HG03066 (cell line): ENCODE results near the gene CRYBA2.

Experiments used
- ATAC-seq: cut with Tn5 transposase; IDR thresholded peaks from one replicate; pipeline ENCODE4 v1.9.1; 2021; ENCODE audit warnings: low read depth; ENCODE audit not compliant: unreplicated experiment

Gene CRYBA2

GRCh38 chr2:218999881-219000568 lies 6.8 kb upstream of the CRYBA2 start:
- no peak for ATAC-seq

GRCh38 chr2:218999021-218999880 lies 6.0 kb upstream of the CRYBA2 start:
- ATAC-seq: no peak

DNA sequence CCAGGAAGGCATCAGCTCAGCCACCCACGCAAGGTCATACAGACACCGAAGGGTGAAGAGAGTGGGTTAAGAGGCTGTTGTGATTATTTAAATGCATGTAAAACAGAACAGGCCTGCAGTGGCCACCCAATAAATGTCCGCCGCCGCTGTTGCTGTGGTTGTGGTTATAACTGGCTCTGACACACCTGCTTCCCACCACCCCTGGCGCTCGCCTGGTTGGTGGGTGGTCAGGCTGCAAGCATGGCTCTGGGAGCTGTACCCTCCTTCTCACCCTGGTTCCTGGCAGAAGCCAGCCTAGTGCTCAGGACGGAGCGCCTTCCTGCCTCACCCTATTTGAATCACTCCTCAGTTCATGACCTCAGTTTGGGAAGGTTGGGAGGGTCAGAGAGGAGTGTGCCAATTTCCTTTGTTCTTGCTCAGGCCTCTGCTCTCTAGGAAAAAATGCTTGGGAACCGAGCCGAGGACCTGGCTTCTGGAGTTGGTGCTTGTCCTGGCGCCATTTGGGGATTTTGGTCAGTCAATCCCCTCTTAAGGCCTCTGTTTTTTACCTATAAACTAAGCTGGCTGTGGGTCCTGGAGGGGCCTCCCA lies 5.3 kb upstream of the CRYBA2 start:
- ATAC-seq: no peak

DNA sequence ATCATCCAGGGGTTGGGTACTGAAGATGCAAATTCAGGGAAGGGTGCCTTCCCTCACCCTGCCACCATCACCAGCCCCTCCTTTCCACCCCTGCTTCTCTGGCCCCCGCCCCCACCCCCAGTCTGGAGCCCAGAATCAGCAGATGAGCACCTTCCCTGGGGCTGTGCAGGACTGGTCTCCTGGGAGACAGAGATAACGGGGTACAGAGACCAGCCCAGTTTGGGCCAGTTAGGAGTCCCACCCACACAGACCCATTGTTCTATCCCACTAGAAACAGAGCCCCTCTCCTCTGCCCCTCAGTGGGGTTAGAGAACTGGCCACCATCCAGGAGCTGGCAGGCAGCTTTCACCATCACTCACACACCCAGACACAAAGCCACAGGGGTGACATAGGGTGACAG lies 4.5 kb upstream of the CRYBA2 start:
- no peak for ATAC-seq

DNA sequence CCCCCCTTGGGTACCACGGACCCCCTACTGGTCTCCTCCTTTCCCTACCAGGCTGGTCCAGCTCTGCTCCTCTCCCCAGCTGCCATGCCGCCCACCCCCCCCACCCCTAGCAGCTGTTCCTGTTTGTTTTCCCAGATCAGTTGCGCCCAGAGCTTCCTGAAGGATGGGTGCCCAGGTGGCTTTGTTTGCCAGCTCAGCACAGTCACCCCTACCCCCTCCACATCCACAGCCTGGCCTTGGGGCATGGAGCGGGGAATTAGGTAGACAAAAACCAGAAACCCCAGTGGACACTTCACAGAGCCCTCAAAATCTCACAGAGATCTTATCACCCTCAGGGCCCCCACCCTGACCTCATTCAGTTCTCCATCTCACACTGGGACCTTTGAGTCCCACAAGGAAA lies 3.7 kb upstream of the CRYBA2 start:
- ATAC-seq: no peak

- ATAC-seq: no peak
Measured at GRCh38 chr2:218995972-218996711, 2.9 kb upstream of the CRYBA2 start.

DNA sequence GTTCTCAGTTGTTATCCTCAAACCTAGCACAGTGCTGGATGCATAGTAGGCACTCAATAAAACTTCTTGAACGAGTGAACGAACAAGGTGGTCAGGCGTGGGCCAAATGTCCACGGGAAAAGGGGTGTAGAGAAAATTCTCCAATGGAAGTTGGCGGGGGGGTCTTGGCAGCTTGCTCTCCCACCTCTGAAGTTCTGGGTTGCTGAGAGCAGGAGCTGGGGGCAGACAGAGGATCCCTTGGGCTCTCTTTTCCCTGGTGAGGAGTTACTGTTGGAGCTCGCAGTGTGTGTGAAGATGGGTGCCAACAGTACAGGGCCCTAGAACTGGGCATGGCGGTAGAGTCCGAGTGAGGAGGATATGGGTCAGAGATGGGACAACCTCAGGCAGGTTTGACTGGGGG lies 2.3 kb upstream of the CRYBA2 start:
- ATAC-seq: no peak

GRCh38 chr2:218992703-218993344 lies 398 bp downstream of the CRYBA2 start:
- no peak for ATAC-seq

DNA sequence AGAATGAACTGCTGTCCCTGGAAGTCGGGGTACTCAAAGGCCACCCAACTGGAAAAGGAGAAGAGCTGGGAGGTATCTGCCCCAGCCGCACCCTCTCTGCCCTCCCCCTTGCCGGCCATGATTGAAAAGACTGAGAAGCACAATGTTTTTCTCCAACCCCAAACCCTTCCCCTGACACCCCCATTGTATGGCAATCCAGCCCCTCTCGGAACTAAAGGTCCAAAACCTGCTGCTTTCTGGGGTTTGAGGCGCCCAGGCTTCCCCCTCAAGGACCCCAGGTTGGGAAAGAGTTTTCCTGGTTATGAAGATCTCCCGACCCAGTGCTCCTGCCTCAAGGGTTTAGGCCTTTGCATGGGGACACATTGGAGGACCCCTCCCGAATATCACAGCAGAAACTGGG lies 1.0 kb downstream of the CRYBA2 start:
- ATAC-seq: no peak

- no peak for ATAC-seq
Measured at GRCh38 chr2:218991674-218992168, 1.5 kb downstream of the CRYBA2 start.

GRCh38 chr2:218990612-218991011 lies 2.6 kb downstream of the CRYBA2 start:
- no peak for ATAC-seq

GRCh38 chr2:218990052-218990451 lies 3.2 kb downstream of the CRYBA2 start:
- no peak for ATAC-seq

GRCh38 chr2:218988650-218989049 lies 4.6 kb downstream of the CRYBA2 start:
- no peak for ATAC-seq

DNA sequence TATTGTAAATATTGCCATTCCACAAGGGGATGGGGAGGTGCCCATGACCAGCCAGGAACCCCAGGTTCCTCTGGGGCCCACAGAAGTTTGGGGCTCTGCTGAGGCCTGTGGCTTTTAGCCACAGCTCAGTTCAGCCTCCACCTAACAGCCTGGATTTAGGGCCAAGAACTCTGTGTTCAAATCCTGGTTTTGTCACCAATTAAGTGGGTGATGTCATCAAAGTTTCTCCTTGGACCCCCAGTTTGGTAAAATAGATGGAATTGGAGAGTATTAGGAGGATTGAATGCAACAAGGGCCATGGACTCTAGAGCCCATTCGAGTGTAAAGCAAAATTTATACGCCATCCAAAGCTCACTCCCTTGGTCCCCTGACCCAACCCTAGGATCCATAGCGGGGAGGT lies 5.1 kb downstream of the CRYBA2 start:
- ATAC-seq: no peak

DNA sequence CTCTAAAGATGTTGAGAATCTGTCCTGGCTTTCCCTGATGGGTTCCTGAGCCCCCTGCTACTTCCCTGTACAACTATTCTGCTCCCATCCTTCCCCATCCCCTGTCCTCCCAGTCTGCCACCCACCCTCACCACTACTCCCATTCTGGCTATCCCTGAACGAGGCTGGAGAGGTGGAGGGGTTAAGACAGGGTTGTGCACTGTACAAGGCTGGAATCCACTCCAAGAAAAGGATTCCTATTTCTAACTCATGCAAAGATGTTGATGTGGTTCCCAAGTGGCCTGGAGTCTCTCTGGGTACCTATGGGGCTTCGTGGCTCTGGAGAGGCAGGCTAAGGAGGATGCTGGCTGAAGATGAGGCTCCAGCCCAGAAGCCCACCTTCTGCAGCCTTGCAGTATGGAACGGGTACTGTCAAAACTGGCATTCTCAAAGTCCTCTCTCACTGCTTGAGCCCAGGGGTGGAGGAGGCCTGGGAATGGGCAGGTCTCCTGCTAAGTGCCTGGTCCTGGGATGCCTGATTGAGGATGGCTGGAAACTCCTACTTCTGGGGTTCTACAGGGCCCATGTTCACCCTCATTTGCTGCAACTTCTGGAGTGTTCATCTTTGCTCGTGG lies 7.0 kb downstream of the CRYBA2 start:
- ATAC-seq: no peak

DNA sequence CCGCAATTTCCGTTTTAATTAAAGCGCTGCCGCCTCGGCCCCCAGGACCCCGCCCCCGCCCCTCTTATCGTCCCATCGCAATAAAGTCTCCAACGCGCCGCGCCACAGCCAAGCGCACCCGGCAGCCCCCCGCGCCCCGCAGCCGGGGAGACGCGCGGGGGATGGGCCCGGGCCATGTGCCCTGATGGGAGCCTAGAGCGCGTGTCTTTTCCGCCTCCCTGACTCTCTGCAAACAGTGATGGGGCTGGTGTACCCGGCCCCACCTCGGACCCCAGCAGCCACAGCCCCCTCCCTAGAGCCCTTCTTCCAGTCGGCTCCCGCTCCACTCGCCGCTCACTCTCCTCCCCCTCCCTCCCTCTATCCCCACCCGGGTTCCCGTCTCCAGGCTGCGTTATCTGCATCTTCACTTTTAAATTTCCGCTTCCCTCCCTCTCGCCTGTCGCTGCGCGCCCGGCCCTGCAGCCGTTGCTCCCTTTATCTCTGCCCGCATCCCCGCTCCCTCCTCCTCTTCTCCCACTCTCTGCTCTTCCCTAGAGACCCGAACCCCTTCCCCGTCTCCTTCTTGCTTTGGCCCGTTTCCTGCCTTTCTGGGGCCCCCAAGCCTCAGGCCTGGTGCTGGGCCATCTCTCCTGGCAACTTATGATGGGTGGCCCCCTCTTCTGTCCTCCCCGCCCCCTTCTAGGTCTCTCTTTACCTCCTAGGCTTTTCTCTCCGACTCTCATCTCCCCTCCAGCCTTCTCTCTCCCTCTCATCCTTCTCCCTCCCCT lies 7.7 kb downstream of the CRYBA2 start:
- no peak for ATAC-seq

- no peak for ATAC-seq
Measured at GRCh38 chr2:218985021-218985324, 8.2 kb downstream of the CRYBA2 start, which contains the start of gene FEV. TSS of gene FEV (minus strand) at chr2:218985184. CDS start at chr2:218985075, 109 bp downstream.

DNA sequence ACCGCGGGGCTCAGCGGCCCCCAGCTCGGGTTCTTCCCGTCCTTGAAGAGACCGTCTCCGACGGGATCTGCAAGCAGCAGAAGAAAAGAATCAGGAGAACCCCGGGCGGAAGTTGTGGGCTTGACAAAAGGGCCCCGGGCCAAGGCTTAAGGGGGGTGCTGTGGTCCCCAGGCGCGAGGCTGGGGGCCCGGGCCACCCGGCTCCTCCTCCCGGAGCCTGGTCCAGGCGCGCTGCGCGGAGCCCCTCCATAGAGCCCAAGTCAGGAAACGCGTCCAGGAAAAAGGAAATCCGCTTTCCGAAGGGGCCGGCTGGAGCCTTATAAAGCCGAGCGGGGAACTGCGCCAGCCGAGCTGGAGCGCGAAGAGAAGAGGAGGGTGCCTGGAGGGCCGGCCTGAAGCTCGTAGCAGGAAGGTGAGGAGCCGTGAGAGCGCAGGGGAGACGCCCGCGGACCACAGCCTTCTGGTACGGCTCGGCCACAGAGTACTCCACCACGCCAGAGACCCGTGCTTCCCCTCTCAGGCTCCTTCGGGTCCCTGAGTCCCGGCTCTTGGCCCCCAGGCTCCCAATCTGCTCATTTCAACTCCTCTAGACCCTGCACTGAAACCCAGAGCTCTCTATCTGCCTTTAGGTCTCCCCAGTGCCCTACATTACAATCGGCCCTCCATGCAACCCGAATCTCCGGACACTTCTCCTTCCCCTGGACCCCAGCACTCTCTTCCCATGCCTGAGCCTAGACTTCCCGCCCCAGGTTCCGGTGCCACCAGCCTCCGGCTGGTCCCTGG lies 8.8 kb downstream of the CRYBA2 start:
- ATAC-seq: no peak

- no peak for ATAC-seq
Measured at GRCh38 chr2:218983934-218984238, 9.3 kb downstream of the CRYBA2 start.
